ENCODE results near the gene SLC8A1. TPM values are rescaled to one million over a fixed set of nuclear protein-coding genes. Genes with fewer than 3 reads are reported as not detected.

SLC8A1 gene
- total and polyA plus RNA-seq, 2 experiments from 2014 or later: 103 to 682 TPM

DNA sequence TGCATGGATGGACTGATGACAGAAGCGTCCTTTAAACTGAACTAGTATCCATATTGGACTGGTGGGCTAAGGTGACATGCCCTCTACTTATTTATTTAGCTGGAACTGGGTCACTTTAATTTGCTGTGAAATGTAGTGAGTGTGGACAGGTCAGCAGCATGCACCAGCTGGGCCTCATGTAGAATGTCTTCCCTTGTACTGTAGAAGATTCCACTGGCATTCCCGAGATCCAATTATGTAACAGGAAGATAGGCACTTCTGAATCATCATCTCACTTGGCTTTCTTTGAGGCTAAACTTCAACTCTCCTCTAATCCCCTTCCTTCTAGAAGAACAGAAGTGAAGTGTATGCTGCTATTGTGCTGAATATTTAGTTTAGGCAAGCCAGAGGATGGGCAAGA, 296.2 kb downstream of the SLC8A1 start:
- peak in 1 of 2 donors; percentile 38 for DNase-seq (ENCODE audit: low read depth in 1 of 2, low spot score in 1 of 2)
- H3K9me3 ChIP-seq (ENCODE audit: low read depth): no peaks in the 10 kb centered on the region
- TF ChIP-seq, protein P1, sequence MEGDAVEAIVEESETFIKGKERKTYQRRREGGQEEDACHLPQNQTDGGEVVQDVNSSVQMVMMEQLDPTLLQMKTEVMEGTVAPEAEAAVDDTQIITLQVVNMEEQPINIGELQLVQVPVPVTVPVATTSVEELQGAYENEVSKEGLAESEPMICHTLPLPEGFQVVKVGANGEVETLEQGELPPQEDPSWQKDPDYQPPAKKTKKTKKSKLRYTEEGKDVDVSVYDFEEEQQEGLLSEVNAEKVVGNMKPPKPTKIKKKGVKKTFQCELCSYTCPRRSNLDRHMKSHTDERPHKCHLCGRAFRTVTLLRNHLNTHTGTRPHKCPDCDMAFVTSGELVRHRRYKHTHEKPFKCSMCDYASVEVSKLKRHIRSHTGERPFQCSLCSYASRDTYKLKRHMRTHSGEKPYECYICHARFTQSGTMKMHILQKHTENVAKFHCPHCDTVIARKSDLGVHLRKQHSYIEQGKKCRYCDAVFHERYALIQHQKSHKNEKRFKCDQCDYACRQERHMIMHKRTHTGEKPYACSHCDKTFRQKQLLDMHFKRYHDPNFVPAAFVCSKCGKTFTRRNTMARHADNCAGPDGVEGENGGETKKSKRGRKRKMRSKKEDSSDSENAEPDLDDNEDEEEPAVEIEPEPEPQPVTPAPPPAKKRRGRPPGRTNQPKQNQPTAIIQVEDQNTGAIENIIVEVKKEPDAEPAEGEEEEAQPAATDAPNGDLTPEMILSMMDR (IDR thresholded peaks at IDR 0.05; ENCODE audit: low read depth, low read length): no peak

DNA sequence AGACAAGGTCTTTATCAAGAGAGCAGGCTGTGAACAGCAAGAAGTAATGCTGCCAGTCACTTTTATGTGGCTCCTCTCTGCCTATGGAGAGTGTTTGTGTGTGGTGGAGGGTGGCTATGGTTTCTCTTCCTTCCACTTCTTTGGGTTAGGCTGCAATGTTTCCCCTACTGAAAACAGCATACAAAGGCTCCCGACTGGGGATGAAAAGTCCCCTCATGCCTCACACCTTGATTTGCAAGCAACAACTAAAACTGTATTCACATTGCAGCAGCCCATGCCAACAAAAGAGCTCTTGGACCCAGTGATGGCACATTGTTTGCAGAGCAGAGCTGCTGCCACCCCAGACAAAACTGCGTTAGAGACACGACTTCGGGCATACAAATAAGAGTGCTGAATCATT, 301.6 kb downstream of the SLC8A1 start:
- no peak for DNase-seq (ENCODE audit: low read depth in 1 of 2, low spot score in 1 of 2)
- Histone ChIP-seq H3K4me1 (ENCODE audit: low read depth) (peaks cover 7% of the 10 kb centered on the region), H3K36me3 (peaks cover 67% of the 10 kb centered on the region), H3K9me3 (ENCODE audit: low read depth) (no peaks in the 10 kb centered on the region), H3K4me3 (no peak overlapping the region), H3K27ac (peak overlapping the region; percentile 71), H3K27me3 (no peaks in the 10 kb centered on the region)
- TF ChIP-seq, protein P1 (IDR thresholded peaks at IDR 0.05; ENCODE audit: low read depth, low read length): no peak

More for the DNA sequence above, 296.2 kb downstream of the SLC8A1 start:
- peaks cover 7% of the 10 kb centered on the region for H3K4me1 ChIP-seq (ENCODE audit: low read depth)
- H3K27me3 ChIP-seq: no peaks in the 10 kb centered on the region
- H3K36me3 ChIP-seq: peaks cover 81% of the 10 kb centered on the region
- peak overlapping the region; percentile 13 for H3K27ac ChIP-seq
- H3K4me3 ChIP-seq: no peak overlapping the region

DNA sequence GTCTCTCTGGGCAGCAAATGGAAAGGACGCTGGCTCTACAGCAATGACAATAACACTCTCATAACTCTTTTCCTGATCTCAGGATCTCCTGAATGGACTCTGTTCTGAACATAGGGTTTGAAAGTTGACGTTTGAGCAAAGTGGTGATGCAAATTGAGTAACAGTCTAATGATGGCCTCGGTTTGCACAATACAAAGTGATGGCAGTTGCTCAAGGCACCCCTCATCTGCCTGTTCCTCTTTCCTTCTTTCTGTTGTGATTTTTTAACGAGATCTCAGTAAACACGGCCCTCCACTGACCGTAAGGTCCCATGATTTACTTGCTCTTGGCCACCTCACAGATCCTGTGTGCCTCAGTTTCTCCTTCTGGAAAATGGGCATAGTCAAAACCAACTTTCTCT, 303.6 kb downstream of the SLC8A1 start:
- TF ChIP-seq, protein P1 (IDR thresholded peaks at IDR 0.05; ENCODE audit: low read depth, low read length): no peak
- Histone ChIP-seq H3K4me1 (ENCODE audit: low read depth) (peaks cover under 1% of the 10 kb centered on the region), H3K27ac (no peak overlapping the region), H3K36me3 (peaks cover 67% of the 10 kb centered on the region), H3K27me3 (no peaks in the 10 kb centered on the region), H3K9me3 (ENCODE audit: low read depth) (no peaks in the 10 kb centered on the region), H3K4me3 (no peak overlapping the region)
- no peak for DNase-seq (ENCODE audit: low read depth in 1 of 2, low spot score in 1 of 2)

DNA sequence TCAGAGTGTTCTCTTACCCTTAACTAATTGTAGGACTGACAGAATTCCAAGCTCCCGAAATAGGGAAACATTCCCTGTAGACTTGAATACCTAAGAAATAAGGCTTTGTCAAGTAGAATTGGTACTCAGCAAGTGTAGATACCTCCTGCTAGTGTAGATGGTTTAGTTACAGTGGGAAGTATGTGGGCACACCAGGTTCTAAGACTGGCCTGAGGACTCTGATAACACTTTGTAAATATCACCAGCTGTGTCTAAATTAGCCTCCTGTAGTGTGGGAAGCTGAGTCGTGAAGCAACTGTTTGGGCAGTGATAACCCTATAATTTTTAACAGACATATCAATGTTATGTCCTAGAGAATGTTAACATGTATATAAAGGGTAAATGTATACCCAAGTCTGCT, 304.5 kb downstream of the SLC8A1 start:
- no peaks in the 10 kb centered on the region for H3K27me3 ChIP-seq
- H3K9me3 ChIP-seq (ENCODE audit: low read depth): no peaks in the 10 kb centered on the region
- TF ChIP-seq, protein P1 (IDR thresholded peaks at IDR 0.05; ENCODE audit: low read depth, low read length): no peak
- no peak for DNase-seq (ENCODE audit: low read depth in 1 of 2, low spot score in 1 of 2)
- peak overlapping the region; percentile 32 for H3K27ac ChIP-seq
- H3K4me1 ChIP-seq (ENCODE audit: low read depth): no peaks in the 10 kb centered on the region
- H3K4me3 ChIP-seq: no peak overlapping the region
- peaks cover 68% of the 10 kb centered on the region for H3K36me3 ChIP-seq

DNA sequence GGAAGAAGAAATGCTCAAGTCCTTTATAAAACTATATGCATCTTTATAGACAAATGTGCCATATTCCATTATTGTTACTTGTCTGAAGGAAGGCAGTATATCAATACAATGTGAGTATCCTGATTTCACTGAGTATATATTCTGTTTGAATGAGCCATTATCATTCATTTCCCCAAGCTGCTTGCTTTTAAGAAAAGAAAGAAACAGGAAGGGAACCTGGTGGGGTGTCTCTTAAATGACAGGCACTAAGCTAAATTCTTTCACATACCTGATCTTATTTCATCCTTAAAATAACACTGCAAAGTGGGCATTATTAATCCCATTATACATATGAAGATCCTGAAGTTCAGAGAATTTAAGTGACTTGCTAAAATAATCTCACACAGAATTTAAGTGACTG, 307.9 kb downstream of the SLC8A1 start:
- Histone ChIP-seq H3K4me3 (no peak overlapping the region), H3K4me1 (ENCODE audit: low read depth) (no peaks in the 10 kb centered on the region), H3K36me3 (peaks cover 71% of the 10 kb centered on the region), H3K27ac (no peak overlapping the region), H3K27me3 (no peaks in the 10 kb centered on the region), H3K9me3 (ENCODE audit: low read depth) (no peaks in the 10 kb centered on the region)
- no peak for DNase-seq (ENCODE audit: low read depth in 1 of 2, low spot score in 1 of 2)
- TF ChIP-seq, protein P1 (IDR thresholded peaks at IDR 0.05; ENCODE audit: low read depth, low read length): no peak

DNA sequence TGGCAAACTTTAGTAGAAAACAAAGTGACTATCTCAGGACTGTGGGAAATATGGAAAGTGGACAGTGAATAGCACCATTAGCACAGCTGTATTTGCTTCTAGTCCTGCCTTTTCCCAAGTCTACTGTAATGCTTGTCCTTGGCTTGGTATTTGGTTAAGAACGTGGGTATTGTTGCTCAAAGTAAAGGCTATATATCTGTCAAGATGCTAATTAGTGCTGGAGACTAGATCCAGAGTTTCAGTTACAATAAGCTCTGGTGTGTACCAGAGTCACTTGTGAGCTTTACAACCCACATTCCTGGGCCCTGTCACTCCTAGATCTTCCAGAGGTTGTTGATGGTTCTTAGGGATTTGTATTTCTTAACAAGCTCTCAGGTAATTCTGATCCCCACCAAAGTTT, 313.6 kb downstream of the SLC8A1 start:
- H3K4me1 ChIP-seq (ENCODE audit: low read depth): no peaks in the 10 kb centered on the region
- no peaks in the 10 kb centered on the region for H3K27me3 ChIP-seq
- no peaks in the 10 kb centered on the region for H3K9me3 ChIP-seq (ENCODE audit: low read depth)
- no peak overlapping the region for H3K4me3 ChIP-seq
- TF ChIP-seq, protein P1 (IDR thresholded peaks at IDR 0.05; ENCODE audit: low read depth, low read length): no peak
- no peak for DNase-seq (ENCODE audit: low read depth in 1 of 2, low spot score in 1 of 2)
- no peak overlapping the region for H3K27ac ChIP-seq
- peaks cover 69% of the 10 kb centered on the region for H3K36me3 ChIP-seq
